BJ (cell line): ENCODE data around the gene AVP. TPM values are rescaled to one million over a fixed set of nuclear protein-coding genes. Genes with fewer than 3 reads are reported as not detected.

Experiments
- CTCF ChIA-PET: fragments of 350-600 bp; formaldehyde crosslinking; extraction: SDS; loops from one replicate; lab custom pipeline; 2021; ENCODE audit warnings: antibody characterized with exemption, inconsistent platforms; lab: Yijun Ruan, JAX
- POLR2A ChIA-PET: fragments of 300-600 bp; sonication (Branson Sonifier 250); formaldehyde crosslinking; extraction: SDS; loops from one replicate; lab custom pipeline; 2021; ENCODE audit warnings: antibody characterized with exemption; lab: Charles Lee
- DNase-seq: peaks from one replicate; pipeline ENCODE4 v3.0.0-alpha.2; 2011; ENCODE audit warnings: low read depth
- H3K27me3 ChIP-seq: 2 replicates; pipeline ENCODE4 v1.6.0; 2011; ENCODE audit warnings: low read length; ENCODE audit not compliant: control insufficient read depth, insufficient read depth
- H3K36me3 ChIP-seq: 2 replicates; pipeline ENCODE4 v1.5.1; 2011; ENCODE audit warnings: low read length; ENCODE audit not compliant: control insufficient read depth, insufficient read depth
- H3K4me3 ChIP-seq: 2 replicates; pipeline ENCODE4 v1.5.1; 2011; ENCODE audit warnings: low read depth, mild to moderate bottlenecking, control low read depth, low read length
- CTCF ChIP-seq: IDR thresholded peaks from 2 replicates; pipeline ENCODE4 v1.5.1; 2011; ENCODE audit warnings: low read depth, mild to moderate bottlenecking, control low read depth, inconsistent platforms, low read length, moderate library complexity; ENCODE audit not compliant: insufficient read depth
- polyA plus RNA-seq: library from polyadenylated mRNA; depleted of rRNA; stranded (reverse); fragments of >200 nt; gene quantifications from 2 replicates; pipeline ENCODE4 v1.2.3, GENCODE V29; 2011

AVP gene
- polyA plus RNA-seq, 1 experiment = not detected

DNA sequence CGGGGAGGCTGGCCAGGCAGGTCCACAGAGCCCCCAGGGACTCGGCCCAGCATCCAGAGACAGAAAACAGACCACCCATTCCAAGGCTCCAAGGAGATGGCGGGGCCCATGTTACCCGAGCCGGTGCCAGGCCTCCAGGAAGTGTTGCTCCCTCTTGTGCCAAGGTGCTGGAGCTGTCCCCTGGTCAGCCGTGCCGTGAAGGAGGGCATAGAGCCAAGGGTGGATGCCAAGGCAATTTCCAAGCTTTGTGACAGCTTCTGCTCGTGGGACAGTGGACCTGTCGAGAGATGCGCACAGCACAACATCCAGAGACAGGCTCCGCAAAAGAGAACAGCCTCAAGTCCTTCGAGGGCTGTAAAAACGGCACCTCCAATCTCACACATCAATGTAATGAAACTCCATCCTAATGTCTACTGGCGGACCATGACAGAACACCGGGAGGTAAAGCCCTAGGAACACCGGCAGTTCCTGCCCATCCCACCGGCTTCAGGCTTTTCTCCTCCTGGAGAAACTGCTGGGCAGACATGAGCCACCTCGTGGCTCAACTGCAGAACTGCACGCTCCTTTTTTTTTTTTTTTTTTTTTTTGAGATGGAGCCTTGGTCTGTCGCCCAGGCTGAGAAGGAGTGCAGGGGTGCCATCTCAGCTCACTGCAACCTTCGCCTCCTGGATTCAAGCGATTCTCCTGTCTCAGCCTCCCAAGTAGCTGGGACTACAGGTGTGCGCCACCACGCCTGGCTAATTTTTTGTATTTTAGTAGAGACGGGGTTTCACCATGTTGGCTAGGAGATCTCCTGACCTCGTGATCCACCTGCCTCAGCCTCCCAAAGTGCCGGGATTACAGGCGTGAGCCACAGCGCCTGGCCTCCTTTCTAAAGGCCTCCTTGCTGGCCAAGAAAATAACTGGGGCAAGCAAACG is 30.9 kb upstream of the AVP start:
- DNase-seq = no peak
- CTCF ChIA-PET = interaction anchor here (0.5 to 5.8 kb wide), 11 partner anchors 7 to 166 kb away, joined by 3 to 35 read pairs (median 3); no protein-coding TSS in a partner anchor
- TF ChIP-seq CTCF = peak; percentile 81
- POLR2A ChIA-PET = no interaction called here
- no peaks in the 10 kb centered on the region for H3K27me3 ChIP-seq
- H3K36me3 ChIP-seq = peaks cover 4% of the 10 kb centered on the region
- no peak overlapping the region for H3K4me3 ChIP-seq

DNA sequence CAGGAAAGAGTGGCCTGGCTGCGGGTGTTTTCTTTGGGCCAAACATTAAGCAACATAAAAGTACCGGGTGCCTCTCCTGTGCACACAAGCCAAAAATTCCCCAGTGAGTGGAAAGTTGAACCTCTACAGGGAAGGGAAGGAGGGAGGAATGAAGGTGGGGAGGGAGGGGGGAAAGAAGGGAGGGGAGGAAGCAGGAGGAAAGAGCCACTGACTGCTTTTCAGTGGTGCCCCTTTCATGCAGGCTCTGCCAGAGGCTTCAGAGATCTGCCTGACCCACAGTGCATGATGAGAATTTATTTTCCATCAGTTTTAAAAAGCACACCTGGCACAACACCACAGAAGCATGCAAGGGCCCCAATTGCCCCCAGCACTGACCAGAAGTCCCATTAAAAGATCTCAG is 27.5 kb upstream of the AVP start:
- Histone ChIP-seq H3K36me3 (peaks cover 13% of the 10 kb centered on the region), H3K4me3 (no peak overlapping the region), H3K27me3 (no peaks in the 10 kb centered on the region)
- no peak for TF ChIP-seq CTCF
- ChIA-PET POLR2A (no interaction called here), CTCF (no interaction called here)
- no peak for DNase-seq

- peaks cover 13% of the 10 kb centered on the region for H3K36me3 ChIP-seq
- DNase-seq = no peak
- CTCF ChIA-PET = no interaction called here
- TF ChIP-seq CTCF = no peak
- POLR2A ChIA-PET = no interaction called here
- H3K4me3 ChIP-seq = no peak overlapping the region
- H3K27me3 ChIP-seq = no peaks in the 10 kb centered on the region
Measured at GRCh38 chr20:3111507-3111906, 27.0 kb upstream of the AVP start.

DNA sequence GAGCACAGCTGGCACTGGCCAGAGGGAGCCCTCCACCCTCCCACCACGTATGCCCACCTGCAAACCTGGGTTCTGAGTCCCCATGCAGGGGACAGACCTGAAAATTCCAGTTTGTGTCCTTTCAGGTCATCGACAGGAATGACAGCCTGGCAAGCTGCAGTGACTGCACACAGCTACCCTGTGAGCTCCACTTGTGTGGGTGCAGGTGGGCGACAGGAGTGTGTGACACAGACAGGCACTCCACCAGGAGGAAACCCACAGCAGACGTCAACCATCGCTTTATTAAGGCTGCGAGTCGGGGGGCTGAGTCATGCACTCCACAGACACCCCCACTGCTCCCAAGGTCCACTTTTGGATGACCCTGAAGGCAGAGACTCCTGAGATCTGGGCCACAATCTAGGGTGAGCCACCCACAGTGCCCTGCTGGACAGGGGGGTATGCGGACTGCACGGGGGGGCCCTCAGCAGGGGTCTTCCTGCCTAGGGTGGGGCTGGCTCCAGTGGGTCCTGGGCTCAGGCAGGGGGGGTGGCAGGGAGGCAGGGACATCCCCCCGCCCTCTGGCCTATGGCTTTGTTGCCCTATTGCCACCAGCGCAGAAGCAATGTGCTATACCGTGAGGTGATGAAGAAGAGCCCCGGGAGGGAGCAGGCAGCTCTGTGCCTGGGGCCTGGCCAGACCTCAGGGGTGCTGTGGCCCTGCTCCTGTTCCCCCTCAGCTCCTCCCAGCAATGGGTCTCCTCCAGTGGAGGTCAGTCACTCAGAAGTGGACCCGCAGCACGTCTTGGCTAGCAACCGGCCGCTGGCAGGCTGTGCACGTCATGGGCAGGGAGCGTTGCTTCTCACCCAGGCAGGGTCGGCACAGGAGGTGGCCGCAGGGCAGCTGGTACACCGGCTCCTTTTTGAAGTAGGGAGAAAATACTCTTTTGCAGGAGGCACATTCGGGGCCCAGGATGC is 25.1 kb upstream of the AVP start:
- POLR2A ChIA-PET = no interaction called here
- Histone ChIP-seq H3K36me3 (peaks cover 13% of the 10 kb centered on the region), H3K27me3 (no peaks in the 10 kb centered on the region), H3K4me3 (no peak overlapping the region)
- TF ChIP-seq CTCF = no peak
- no peak for DNase-seq
- CTCF ChIA-PET = interaction anchor here (1.1 to 3.6 kb wide), 4 partner anchors 8 to 56 kb away, joined by 3 to 15 read pairs (median 6); no protein-coding TSS in a partner anchor
